ENCODE results near the gene TMED9. TPM values are rescaled to one million over a fixed set of nuclear protein-coding genes. Genes with fewer than 3 reads are reported as not detected.

Gene TMED9
- total and polyA plus RNA-seq, 4 donors = 76.4 to 325 (median 182) TPM

- Histone ChIP-seq H3K4me3 (no peak overlapping the region), H3K36me3 (ENCODE audit: control insufficient read depth in 4 of 4, insufficient read depth in 4 of 4, low read length in 4 of 4) (peaks cover 0 to 13% (median 2%) of the 10 kb centered on the region in 4 donors), H3K4me1 (ENCODE audit: control insufficient read depth in 5 of 5, insufficient read depth in 5 of 5, low read length in 5 of 5) (peaks cover 0 to 17% (median 7%) of the 10 kb centered on the region in 5 donors), H3K27me3 (ENCODE audit: control insufficient read depth in 3 of 3, insufficient read depth in 3 of 3, low read length in 2 of 3) (no peaks in the 10 kb centered on the region), H3K9ac (ENCODE audit: insufficient read depth in 1 of 2, low read length in 2 of 2) (no peak overlapping the region), H3K27ac (ENCODE audit: low read depth in 1 of 2, low read length in 1 of 2) (no peak overlapping the region), H3K9me3 (ENCODE audit: control insufficient read depth in 4 of 4, insufficient read depth in 3 of 4, low read length in 3 of 4) (no peaks in the 10 kb centered on the region)
- 88 to 96% methylated on average over 5 of the region's 5 CpGs for WGBS, 2 donors
- ATAC-seq (ENCODE audit: insufficient read depth, low FRiP score) = no peak
- DNase-seq = no peak
- no peak for TF ChIP-seq CTCF (IDR thresholded peaks at IDR 0.05; ENCODE audit: control extremely low read depth, extremely low read depth)
Measured at GRCh38 chr5:177605078-177605477, 13.1 kb downstream of the TMED9 start.

- ATAC-seq (ENCODE audit: insufficient read depth, low FRiP score) = no peak
Measured at GRCh38 chr5:177605667-177606066, 13.7 kb downstream of the TMED9 start.

GRCh38 chr5:177606071-177607051 lies 14.4 kb downstream of the TMED9 start:
- ATAC-seq (ENCODE audit: insufficient read depth, low FRiP score) (no peak), DNase-seq (no peak)
- 87 to 92% methylated on average over 22 of the region's 22 CpGs for WGBS, 2 donors
- Histone ChIP-seq H3K27ac (ENCODE audit: low read depth in 1 of 2, low read length in 1 of 2) (no peak overlapping the region), H3K9ac (ENCODE audit: insufficient read depth in 1 of 2, low read length in 2 of 2) (no peak overlapping the region), H3K4me1 (ENCODE audit: control insufficient read depth in 5 of 5, insufficient read depth in 5 of 5, low read length in 5 of 5) (peaks cover 0 to 8% (median 0%) of the 10 kb centered on the region in 5 donors), H3K27me3 (ENCODE audit: control insufficient read depth in 3 of 3, insufficient read depth in 3 of 3, low read length in 2 of 3) (no peaks in the 10 kb centered on the region), H3K36me3 (ENCODE audit: control insufficient read depth in 4 of 4, insufficient read depth in 4 of 4, low read length in 4 of 4) (peaks cover 0 to 17% (median 4%) of the 10 kb centered on the region in 4 donors), H3K9me3 (ENCODE audit: control insufficient read depth in 4 of 4, insufficient read depth in 3 of 4, low read length in 3 of 4) (no peaks in the 10 kb centered on the region), H3K4me3 (no peak overlapping the region)
- no peak for TF ChIP-seq CTCF (IDR thresholded peaks at IDR 0.05; ENCODE audit: control extremely low read depth, extremely low read depth)

More at GRCh38 chr5:177605667-177606066, 13.7 kb downstream of the TMED9 start:
- Histone ChIP-seq H3K36me3 (ENCODE audit: control insufficient read depth in 4 of 4, insufficient read depth in 4 of 4, low read length in 4 of 4) (peaks cover 0 to 14% (median 4%) of the 10 kb centered on the region in 4 donors), H3K4me1 (ENCODE audit: control insufficient read depth in 5 of 5, insufficient read depth in 5 of 5, low read length in 5 of 5) (peaks cover 0 to 14% (median 5%) of the 10 kb centered on the region in 5 donors), H3K9me3 (ENCODE audit: control insufficient read depth in 4 of 4, insufficient read depth in 3 of 4, low read length in 3 of 4) (no peaks in the 10 kb centered on the region), H3K9ac (ENCODE audit: insufficient read depth in 1 of 2, low read length in 2 of 2) (no peak overlapping the region), H3K27ac (ENCODE audit: low read depth in 1 of 2, low read length in 1 of 2) (no peak overlapping the region), H3K4me3 (no peak overlapping the region), H3K27me3 (ENCODE audit: control insufficient read depth in 3 of 3, insufficient read depth in 3 of 3, low read length in 2 of 3) (no peaks in the 10 kb centered on the region)
- 84 to 96% methylated on average over 6 of the region's 6 CpGs for WGBS, 2 donors
- no peak for TF ChIP-seq CTCF (IDR thresholded peaks at IDR 0.05; ENCODE audit: control extremely low read depth, extremely low read depth)
- no peak for DNase-seq
